ENCODE results near the gene CARMIL3. TPM values are rescaled to one million over a fixed set of nuclear protein-coding genes. Genes with fewer than 3 reads are reported as not detected.

CARMIL3 gene
- polyA plus RNA-seq, 1 experiment: not detected

GRCh38 chr14:24060984-24061913, 9.4 kb downstream of the CARMIL3 start:
- Histone ChIP-seq H3K9me3 (ENCODE audit: control insufficient read depth, insufficient read depth, low read length) (no peaks in the 10 kb centered on the region), H3K27ac (ENCODE audit: low read depth, low read length) (no peak overlapping the region), H3K4me3 (ENCODE audit: low read depth, low read length) (no peak overlapping the region), H3K27me3 (ENCODE audit: control insufficient read depth, insufficient read depth, low read length) (peaks cover 35% of the 10 kb centered on the region)
- no peak for TF ChIP-seq CTCF (IDR thresholded peaks at IDR 0.05; ENCODE audit: low read depth, low read length)
- ChIA-PET CTCF (interaction anchor here (0.6 to 6.3 kb wide), 9 partner anchors 25 to 1890 kb away, joined by 3 to 44 read pairs (median 4); partner anchors contain the start of gene PCK2), POLR2A (no interaction called here)
- DNase-seq (ENCODE audit: low read depth, low spot score): no peak

DNA sequence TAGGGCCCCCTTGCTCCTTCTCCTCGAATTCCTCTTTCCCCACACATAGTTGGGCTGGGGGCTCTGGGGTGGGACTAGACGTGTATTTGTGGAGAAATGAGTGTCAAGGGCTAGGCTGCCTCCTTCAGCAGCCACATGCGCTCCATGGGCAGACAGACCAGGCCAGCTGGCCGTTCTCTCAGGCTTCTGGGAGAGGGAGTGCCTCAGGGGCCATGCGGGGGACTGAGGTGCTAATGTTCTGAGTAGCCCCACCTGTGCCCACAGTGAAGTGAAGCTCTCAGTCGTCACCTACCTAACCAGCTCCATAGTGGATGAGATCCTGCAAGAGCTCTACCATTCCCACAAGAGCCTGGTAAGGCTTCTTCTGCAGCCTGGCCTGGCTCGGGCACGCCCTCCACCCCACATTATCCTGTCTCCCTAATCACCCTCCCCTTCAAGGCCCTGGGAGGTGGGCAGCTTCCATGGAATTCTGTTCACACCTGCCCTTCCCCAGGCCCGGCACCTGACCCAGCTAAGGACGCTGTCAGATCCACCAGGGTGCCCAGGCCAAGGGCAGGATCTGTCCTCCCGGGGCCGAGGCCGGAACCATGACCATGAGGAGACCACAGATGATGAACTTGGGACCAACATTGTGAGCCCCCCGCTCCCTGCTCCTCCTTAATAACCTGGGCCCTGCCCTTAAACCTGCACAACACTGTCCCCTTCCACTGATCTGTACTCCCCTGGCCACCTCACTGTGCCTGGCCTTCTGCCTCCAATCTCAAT, 10.6 kb downstream of the CARMIL3 start:
- CTCF ChIA-PET: interaction anchor here (0.6 to 6.3 kb wide), 4 partner anchors 29 to 1891 kb away, joined by 3 to 44 read pairs (median 7); partner anchors contain the start of gene PCK2
- no peak for TF ChIP-seq CTCF (IDR thresholded peaks at IDR 0.05; ENCODE audit: low read depth, low read length)
- POLR2A ChIA-PET: no interaction called here
- H3K4me3 ChIP-seq (ENCODE audit: low read depth, low read length): no peak overlapping the region
- peaks cover 38% of the 10 kb centered on the region for H3K27me3 ChIP-seq (ENCODE audit: control insufficient read depth, insufficient read depth, low read length)
- no peak for DNase-seq (ENCODE audit: low read depth, low spot score)
- H3K9me3 ChIP-seq (ENCODE audit: control insufficient read depth, insufficient read depth, low read length): no peaks in the 10 kb centered on the region
- no peak overlapping the region for H3K27ac ChIP-seq (ENCODE audit: low read depth, low read length)

GRCh38 chr14:24063263-24063836, 11.5 kb downstream of the CARMIL3 start:
- H3K4me3 ChIP-seq (ENCODE audit: low read depth, low read length): no peak overlapping the region
- TF ChIP-seq CTCF (IDR thresholded peaks at IDR 0.05; ENCODE audit: low read depth, low read length): no peak
- CTCF ChIA-PET: interaction anchor here (1.3 to 6.3 kb wide), 2 partner anchors 28 to 45 kb away, joined by 4 to 44 read pairs; no protein-coding TSS in a partner anchor
- POLR2A ChIA-PET: interaction anchor here (0.5 to 0.7 kb wide), 2 partner anchors 107 to 179 kb away, joined by 6 to 8 read pairs; partner anchors contain the start of gene TINF2
- no peak for DNase-seq (ENCODE audit: low read depth, low spot score)
- no peaks in the 10 kb centered on the region for H3K9me3 ChIP-seq (ENCODE audit: control insufficient read depth, insufficient read depth, low read length)
- peaks cover 38% of the 10 kb centered on the region for H3K27me3 ChIP-seq (ENCODE audit: control insufficient read depth, insufficient read depth, low read length)
- H3K27ac ChIP-seq (ENCODE audit: low read depth, low read length): no peak overlapping the region

- TF ChIP-seq CTCF (IDR thresholded peaks at IDR 0.05; ENCODE audit: low read depth, low read length): no peak
- Histone ChIP-seq H3K27me3 (ENCODE audit: control insufficient read depth, insufficient read depth, low read length) (peaks cover 47% of the 10 kb centered on the region), H3K27ac (ENCODE audit: low read depth, low read length) (no peak overlapping the region), H3K4me3 (ENCODE audit: low read depth, low read length) (no peak overlapping the region), H3K9me3 (ENCODE audit: control insufficient read depth, insufficient read depth, low read length) (no peaks in the 10 kb centered on the region)
- ChIA-PET POLR2A (interaction anchor here (0.5 to 0.7 kb wide), 2 partner anchors 106 to 178 kb away, joined by 6 to 8 read pairs; partner anchors contain the start of gene TINF2), CTCF (interaction anchor here (0.9 to 6.3 kb wide), 3 partner anchors 27 to 45 kb away, joined by 3 to 44 read pairs (median 4); no protein-coding TSS in a partner anchor)
- DNase-seq (ENCODE audit: low read depth, low spot score): no peak
Observed at GRCh38 chr14:24064091-24064795, 12.4 kb downstream of the CARMIL3 start.

Data from AG04450 (cell line).